GM18502 (cell line): ENCODE measurements around the gene MITF.

ENCODE experiments used
- ATAC-seq: cut with Tn5 transposase; IDR thresholded peaks from one replicate; pipeline ENCODE4 v1.9.1; 2021; ENCODE audit warnings: mild to moderate bottlenecking; ENCODE audit not compliant: unreplicated experiment, poor library complexity

MITF gene

GRCh38 chr3:69827127-69827526, 87.9 kb downstream of the MITF start:
- no peak for ATAC-seq

- no peak for ATAC-seq
Observed at GRCh38 chr3:69828817-69829216, 89.6 kb downstream of the MITF start.

DNA sequence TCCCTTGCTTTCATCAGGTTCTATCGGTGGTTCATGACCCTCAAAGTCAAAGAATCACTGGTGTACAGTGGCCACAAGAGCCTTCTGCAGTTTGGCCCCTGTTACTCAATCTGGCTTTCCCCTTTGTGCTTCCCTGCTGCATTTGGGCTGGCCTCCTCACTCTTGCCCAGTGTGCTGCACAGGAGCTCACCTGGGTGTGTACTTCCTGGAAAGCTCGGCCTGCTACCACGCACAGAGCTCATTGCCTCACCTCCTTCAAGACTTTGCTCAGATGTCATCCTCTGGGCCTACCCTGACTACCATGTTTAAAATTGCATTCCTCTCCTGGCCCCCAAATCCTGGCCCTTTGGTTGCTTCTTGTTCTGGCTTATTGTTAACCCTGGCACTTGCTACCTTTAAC, 90.9 kb downstream of the MITF start:
- no peak for ATAC-seq

DNA sequence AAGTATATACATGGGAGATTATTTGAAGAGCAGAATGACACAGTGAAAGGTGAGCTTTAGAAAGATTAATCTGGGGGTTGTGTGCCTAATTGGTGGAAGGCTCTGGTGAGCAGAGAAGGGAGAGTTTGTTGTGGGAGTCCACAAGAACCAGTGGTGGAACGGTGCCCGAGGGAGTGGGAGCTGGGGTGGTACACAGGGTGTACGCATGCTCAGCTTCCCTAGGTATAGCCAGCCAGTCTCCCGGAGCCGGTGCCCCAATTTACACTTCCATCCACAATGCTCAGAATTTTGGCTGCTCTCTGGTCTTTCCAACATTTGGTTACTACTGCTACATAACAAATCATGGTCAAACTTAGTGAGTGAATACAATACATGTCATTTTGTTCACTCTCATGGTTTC, 92.5 kb downstream of the MITF start:
- ATAC-seq, result no peak

GRCh38 chr3:69833591-69833990, 94.3 kb downstream of the MITF start:
- no peak for ATAC-seq

GRCh38 chr3:69838217-69838616, 99.0 kb downstream of the MITF start:
- ATAC-seq, result no peak

- no peak for ATAC-seq
Observed at GRCh38 chr3:69838696-69839515, 99.6 kb downstream of the MITF start.

DNA sequence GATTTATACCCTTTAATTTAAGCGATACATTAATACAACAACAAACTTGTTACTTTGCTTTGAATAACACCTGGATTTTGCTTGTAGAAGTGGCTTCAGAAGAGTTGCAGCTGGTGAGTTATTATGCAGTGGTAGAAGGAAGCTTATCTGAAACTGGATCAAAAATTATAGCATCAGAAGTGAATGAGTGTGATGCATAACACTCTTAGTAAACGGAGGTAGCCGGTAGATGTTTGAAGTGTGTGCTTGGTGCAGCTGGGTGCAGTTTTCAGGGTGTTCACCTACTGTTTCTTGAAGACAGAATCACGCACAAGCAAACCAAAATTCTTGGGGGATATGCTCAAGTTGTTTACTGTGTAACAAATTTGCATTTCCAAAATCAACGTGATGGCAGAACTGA, 103.1 kb downstream of the MITF start:
- ATAC-seq, result no peak

DNA sequence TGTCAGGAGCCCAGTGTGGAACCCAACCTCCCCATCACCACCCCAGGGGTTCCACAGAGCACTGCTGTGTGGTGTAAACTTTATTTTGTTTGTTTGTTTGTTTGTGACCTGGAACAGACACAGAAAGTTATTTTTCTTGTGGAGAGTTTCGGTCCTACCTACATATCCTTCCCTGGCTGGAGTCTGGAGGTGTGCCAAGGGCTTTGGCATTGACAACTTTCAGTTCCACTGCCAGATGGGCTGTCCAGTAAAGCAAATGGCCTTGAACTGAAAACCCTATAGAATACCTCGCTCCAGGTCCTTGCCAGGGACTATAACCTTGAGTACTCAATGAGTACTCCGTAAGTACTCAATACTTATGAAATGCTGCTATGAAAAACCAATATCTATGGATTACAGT, 103.5 kb downstream of the MITF start:
- no peak for ATAC-seq

DNA sequence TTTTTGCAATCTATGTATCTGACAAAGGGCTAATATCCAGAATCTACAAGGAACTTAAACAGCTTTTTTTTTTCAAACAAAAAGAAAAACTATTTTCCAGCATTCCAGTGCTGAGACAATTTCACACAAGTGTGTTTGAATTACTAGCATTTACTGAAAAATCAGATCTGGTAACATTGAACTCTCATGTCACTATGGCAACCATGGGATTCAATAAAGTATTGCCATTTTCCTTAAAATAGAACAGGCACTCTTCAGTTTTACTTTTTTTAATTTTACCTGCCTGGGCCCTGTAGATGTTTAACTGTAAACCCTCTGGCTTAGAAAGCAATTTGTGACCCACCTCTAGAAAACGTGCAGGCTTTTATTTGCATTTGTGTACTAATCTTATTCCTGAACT, 105.4 kb downstream of the MITF start:
- ATAC-seq, result no peak

- no peak for ATAC-seq
Observed at GRCh38 chr3:69847303-69847702, 108.0 kb downstream of the MITF start.

DNA sequence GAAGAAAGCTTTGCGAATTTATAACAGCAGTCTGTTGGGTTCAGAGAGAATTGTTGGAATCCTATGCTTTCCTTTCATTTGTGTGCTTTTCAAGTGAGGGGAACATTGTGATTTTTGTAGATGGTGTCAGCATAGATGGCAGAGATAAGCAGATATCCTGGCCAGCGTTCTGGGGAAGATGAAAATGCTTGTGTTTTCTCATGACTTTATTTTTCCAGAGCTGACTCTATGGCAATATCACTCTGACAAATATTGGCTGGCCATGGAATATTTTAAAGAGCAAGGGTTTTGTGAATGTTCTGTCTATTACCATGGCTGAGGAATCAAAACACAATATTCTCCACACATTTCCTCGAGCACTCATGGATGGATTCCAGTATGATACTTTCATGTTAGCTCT, 108.8 kb downstream of the MITF start:
- ATAC-seq, result no peak

GRCh38 chr3:69850849-69851248, 111.6 kb downstream of the MITF start:
- ATAC-seq, result no peak

GRCh38 chr3:69853027-69853426, 113.8 kb downstream of the MITF start:
- ATAC-seq, result no peak

DNA sequence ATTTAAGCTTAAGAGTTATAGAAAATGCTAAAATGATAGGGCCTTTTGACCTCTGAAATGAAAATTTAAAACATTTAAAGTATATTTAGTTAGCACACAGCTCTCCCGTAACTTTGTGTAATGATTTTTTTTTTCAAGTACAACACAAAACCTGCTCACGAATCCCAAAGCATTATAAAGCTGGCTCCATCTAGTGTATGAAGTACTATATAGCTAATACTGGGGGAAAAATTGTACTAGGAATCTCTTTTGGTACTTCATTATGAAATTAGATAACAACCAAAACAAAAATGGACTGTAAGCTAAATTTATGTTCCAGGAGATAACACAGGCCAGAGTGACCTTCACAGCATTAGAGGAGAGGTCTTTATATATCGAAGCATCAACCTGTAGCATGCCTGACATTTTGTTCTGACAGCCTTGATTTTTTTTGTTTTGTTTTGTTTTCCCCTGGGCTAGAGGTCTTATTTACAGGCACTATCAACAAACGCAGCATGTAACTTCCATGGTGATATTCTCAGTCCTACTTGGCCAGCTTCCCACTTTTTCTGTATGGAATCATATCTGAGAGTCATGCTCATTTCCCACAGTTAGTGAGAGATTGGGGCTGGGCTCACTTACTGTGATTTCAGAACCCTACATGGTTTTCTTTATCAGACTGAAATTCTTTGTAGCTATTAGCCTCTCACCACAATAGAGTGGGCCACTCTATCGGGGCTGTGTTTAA, 116.3 kb downstream of the MITF start:
- no peak for ATAC-seq

- no peak for ATAC-seq
Observed at GRCh38 chr3:69856965-69857705, 117.9 kb downstream of the MITF start.

- no peak for ATAC-seq
Observed at GRCh38 chr3:69861556-69861955, 122.3 kb downstream of the MITF start.

- no peak for ATAC-seq
Observed at GRCh38 chr3:69864141-69864540, 124.9 kb downstream of the MITF start.

DNA sequence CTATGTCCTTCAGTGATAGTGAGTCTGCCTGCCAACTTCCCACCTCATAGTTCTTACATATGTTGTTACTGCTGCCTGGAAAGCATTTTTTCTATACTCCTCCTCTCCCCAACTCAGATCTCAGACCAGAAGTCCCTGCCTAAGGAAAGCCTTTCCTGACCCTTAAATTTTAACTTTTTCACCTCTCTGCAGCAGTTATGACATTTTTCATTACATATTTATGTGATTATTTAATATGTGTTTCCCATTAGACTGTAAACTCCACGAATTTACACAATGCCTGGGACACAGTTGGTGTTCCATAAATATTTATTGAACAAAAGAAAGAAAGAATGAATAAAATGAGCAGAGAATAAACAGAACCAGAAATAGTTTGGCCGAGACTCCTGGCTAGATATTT, 125.5 kb downstream of the MITF start:
- ATAC-seq, result no peak

DNA sequence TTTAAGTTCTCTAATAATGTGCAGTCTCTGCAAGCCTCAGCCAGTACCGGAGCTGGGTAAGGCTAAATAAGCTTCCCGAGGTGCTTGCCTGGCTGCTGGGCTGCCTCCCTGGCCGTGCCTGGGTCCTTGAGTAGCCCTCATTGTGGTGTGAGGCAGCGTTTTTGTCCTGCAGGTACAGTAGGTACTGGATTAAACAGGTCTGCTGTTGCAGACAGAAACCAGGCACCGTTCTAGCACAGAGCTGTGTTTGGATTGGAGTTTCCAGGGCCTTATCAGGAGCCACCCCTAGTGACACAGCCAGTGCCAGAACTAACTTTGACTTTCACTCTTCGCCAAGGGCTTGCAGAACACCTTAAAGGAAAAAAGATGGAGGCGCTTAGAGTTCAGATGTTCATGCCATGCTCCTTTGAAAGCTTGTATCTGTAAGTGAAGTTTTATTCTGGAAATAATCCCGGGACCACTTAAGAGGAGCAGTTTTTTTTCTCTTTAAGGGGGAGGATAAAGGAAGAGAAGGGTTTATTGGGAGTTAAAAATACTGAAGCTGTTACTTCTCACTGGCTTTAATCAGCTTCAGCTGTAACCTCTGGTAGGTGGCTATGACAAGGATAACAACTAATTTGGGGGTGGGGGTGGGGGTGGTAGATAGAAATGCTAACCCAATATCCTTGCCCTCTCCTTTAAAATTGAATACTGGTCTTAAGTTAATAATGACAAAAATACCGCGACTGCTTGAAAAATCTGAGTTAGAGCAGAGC, 126.8 kb downstream of the MITF start:
- ATAC-seq, result no peak
